ENCODE results near the gene CD300A. TPM values are rescaled to one million over a fixed set of nuclear protein-coding genes. Genes with fewer than 3 reads are reported as not detected.

Gene CD300A
- total RNA-seq, 2 donors from 2014 or later = 2.0 to 3.1 TPM

- peak in 1 of 4 donors; percentile 52 for DNase-seq
- Histone ChIP-seq H3K27me3 (no peaks in the 10 kb centered on the region), H3K9me3 (peaks cover 0 to 4% (median 0%) of the 10 kb centered on the region in 3 donors), H3K4me3 (no peak overlapping the region), H3K36me3 (replicated peaks in 1 of 2; ENCODE audit: insufficient read depth in 1 of 2, low read depth in 2 of 2) (no peaks in the 10 kb centered on the region), H3K4me1 (no peaks in the 10 kb centered on the region), H3K27ac (peak overlapping the region in 1 of 4 donors; percentile 69)
- WGBS, 2 donors = 54 to 86% methylated on average over 8 to 9 of the region's 9 CpGs
- intact Hi-C loops (cut with DNase I) = no loop called here
- peak; percentile 9 for ATAC-seq
- TF ChIP-seq CTCF (IDR thresholded peaks at IDR 0.05) (no peak), POLR2A (IDR thresholded peaks at IDR 0.05) (no peak)
These were observed 55.3 kb downstream of the CD300A start for GRCh38 chr17:74521701-74522201.

GRCh38 chr17:74522381-74523105 is 56.1 kb downstream of the CD300A start:
- WGBS, 2 donors = 66 to 72% methylated on average over 5 to 10 of the region's 10 CpGs
- no peak overlapping the region for H3K27ac ChIP-seq
- H3K36me3 ChIP-seq (replicated peaks in 1 of 2; ENCODE audit: insufficient read depth in 1 of 2, low read depth in 2 of 2) = no peaks in the 10 kb centered on the region
- intact Hi-C loops (cut with DNase I) = no loop called here
- no peaks in the 10 kb centered on the region for H3K27me3 ChIP-seq
- TF ChIP-seq POLR2A (IDR thresholded peaks at IDR 0.05) (no peak), CTCF (IDR thresholded peaks at IDR 0.05) (no peak)
- no peak for DNase-seq
- no peak for ATAC-seq
- no peak overlapping the region for H3K4me3 ChIP-seq
- peaks cover 0 to 4% (median 0%) of the 10 kb centered on the region in 3 donors for H3K9me3 ChIP-seq
- no peaks in the 10 kb centered on the region for H3K4me1 ChIP-seq

- Histone ChIP-seq H3K27ac (no peak overlapping the region), H3K27me3 (no peaks in the 10 kb centered on the region), H3K36me3 (replicated peaks in 1 of 2; ENCODE audit: insufficient read depth in 1 of 2, low read depth in 2 of 2) (no peaks in the 10 kb centered on the region), H3K9me3 (peaks cover 0 to 3% (median 0%) of the 10 kb centered on the region in 3 donors), H3K4me3 (no peak overlapping the region), H3K4me1 (no peaks in the 10 kb centered on the region)
- TF ChIP-seq POLR2A (IDR thresholded peaks at IDR 0.05) (no peak), CTCF (IDR thresholded peaks at IDR 0.05) (no peak)
- DNase-seq (no peak), ATAC-seq (no peak)
- intact Hi-C loops (cut with DNase I) = no loop called here
- 72 to 86% methylated on average over 2 to 3 of the region's 3 CpGs for WGBS, 2 donors
These were observed 56.9 kb downstream of the CD300A start for GRCh38 chr17:74523308-74523707.

- no peaks in the 10 kb centered on the region for H3K27me3 ChIP-seq
- TF ChIP-seq CTCF (IDR thresholded peaks at IDR 0.05) (no peak), POLR2A (IDR thresholded peaks at IDR 0.05) (no peak)
- H3K36me3 ChIP-seq (replicated peaks in 1 of 2; ENCODE audit: insufficient read depth in 1 of 2, low read depth in 2 of 2) = no peaks in the 10 kb centered on the region
- H3K9me3 ChIP-seq = no peaks in the 10 kb centered on the region
- no peaks in the 10 kb centered on the region for H3K4me1 ChIP-seq
- no peak overlapping the region for H3K27ac ChIP-seq
- WGBS, 2 donors = 64 to 71% methylated on average over 10 to 11 of the region's 11 CpGs
- DNase-seq = no peak
- no peak for ATAC-seq
- intact Hi-C loops (cut with DNase I) = no loop called here
- no peak overlapping the region for H3K4me3 ChIP-seq
These were observed 58.4 kb downstream of the CD300A start for GRCh38 chr17:74524653-74525464.

Measured in body of pancreas (tissue), 4 donors.